ENCODE data around the gene ITGB5. TPM values are rescaled to one million over a fixed set of nuclear protein-coding genes. Genes with fewer than 3 reads are reported as not detected.

The ITGB5 gene
- total RNA-seq, 1 experiment from 2014 or later: 225 TPM

DNA sequence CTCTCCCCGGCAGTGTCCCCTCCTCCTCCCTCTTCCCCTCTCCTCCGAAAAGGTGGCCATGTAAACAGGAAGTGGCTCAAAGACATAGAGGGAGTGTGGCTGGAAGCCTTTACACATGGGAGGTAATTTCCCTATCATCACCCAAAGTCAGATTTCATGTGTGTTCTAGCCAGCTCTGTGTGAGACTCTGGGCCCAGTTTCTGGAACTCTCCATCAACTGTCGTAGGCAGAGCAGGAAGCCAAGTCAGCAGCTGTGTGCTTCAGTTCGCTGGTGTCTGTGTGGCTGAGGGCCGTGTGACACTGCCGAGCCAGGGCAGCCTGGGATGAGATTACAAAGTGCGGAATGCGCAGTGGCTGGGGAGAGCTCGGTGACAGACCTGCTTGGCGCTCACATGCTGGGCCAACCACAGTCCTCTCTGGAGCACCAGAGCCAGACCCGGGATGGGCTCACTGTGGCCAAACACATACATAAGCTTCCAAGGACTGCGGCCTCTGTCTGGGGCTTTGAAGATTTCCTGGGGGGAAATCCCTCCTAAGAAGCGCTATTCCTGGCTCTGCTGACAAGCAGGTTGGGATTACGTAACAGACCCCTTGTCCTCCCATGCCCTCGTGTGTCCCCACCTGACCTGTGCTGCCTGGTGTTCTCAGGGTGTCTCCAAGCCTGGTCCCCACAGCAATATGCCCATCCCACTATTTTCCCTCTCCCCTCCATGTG lies 106.2 kb downstream of the ITGB5 start:
- Mint-ChIP-seq H3K9me3 (ENCODE audit: low read depth, unreplicated experiment) (no peaks in the 10 kb centered on the region), H3K27me3 (ENCODE audit: unreplicated experiment) (no peaks in the 10 kb centered on the region), H3K36me3 (ENCODE audit: insufficient read depth, unreplicated experiment) (peaks cover 27% of the 10 kb centered on the region), H3K4me1 (ENCODE audit: low read depth, unreplicated experiment) (no peaks in the 10 kb centered on the region), H3K4me3 (ENCODE audit: low read depth, unreplicated experiment) (no peak overlapping the region), H3K27ac (ENCODE audit: unreplicated experiment) (no peak overlapping the region)
- intact Hi-C loops (cut with micrococcal nuclease; ENCODE audit: unreplicated experiment): no loop called here
- TF ChIP-seq, protein P1, sequence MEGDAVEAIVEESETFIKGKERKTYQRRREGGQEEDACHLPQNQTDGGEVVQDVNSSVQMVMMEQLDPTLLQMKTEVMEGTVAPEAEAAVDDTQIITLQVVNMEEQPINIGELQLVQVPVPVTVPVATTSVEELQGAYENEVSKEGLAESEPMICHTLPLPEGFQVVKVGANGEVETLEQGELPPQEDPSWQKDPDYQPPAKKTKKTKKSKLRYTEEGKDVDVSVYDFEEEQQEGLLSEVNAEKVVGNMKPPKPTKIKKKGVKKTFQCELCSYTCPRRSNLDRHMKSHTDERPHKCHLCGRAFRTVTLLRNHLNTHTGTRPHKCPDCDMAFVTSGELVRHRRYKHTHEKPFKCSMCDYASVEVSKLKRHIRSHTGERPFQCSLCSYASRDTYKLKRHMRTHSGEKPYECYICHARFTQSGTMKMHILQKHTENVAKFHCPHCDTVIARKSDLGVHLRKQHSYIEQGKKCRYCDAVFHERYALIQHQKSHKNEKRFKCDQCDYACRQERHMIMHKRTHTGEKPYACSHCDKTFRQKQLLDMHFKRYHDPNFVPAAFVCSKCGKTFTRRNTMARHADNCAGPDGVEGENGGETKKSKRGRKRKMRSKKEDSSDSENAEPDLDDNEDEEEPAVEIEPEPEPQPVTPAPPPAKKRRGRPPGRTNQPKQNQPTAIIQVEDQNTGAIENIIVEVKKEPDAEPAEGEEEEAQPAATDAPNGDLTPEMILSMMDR (IDR thresholded peaks at IDR 0.05; ENCODE audit: unreplicated experiment): no peak
- DNase-seq: no peak
- CTCF ChIA-PET: interaction anchor here (0.6 kb wide), 1 partner anchor 15 kb away, joined by 3 read pairs; no protein-coding TSS in a partner anchor
- BruUV-seq (replicated peaks): no TSS peak

DNA sequence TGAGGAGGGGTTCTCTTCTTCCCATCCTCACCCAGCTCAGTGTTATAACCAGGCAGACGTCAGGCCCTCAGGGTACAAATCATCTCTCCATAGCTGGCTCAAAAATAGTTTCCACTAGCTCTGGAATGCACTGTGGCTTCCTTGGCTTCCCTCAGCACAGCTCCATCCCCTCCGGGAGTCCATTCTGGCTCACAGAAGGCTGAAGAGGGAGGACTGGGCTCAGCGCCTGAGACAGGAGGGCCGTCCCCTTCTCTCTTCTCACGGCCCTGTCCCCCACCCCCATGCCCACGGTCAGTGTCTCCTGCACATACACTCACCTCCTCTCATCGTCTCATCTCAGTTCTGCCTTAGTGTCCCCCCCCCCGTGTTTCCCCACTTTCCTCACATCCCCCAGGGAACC lies 106.8 kb downstream of the ITGB5 start:
- intact Hi-C loops (cut with micrococcal nuclease; ENCODE audit: unreplicated experiment): no loop called here
- Mint-ChIP-seq H3K27me3 (ENCODE audit: unreplicated experiment) (no peaks in the 10 kb centered on the region), H3K4me1 (ENCODE audit: low read depth, unreplicated experiment) (peaks cover 1% of the 10 kb centered on the region), H3K9me3 (ENCODE audit: low read depth, unreplicated experiment) (no peaks in the 10 kb centered on the region), H3K27ac (ENCODE audit: unreplicated experiment) (no peak overlapping the region), H3K4me3 (ENCODE audit: low read depth, unreplicated experiment) (no peak overlapping the region), H3K36me3 (ENCODE audit: insufficient read depth, unreplicated experiment) (peaks cover 27% of the 10 kb centered on the region)
- CTCF ChIA-PET: no interaction called here
- DNase-seq: no peak
- TF ChIP-seq, protein P1 (IDR thresholded peaks at IDR 0.05; ENCODE audit: unreplicated experiment): no peak
- BruUV-seq (replicated peaks): no TSS peak

- CTCF ChIA-PET: interaction anchor here (0.8 kb wide), 2 partner anchors 14 to 123 kb away, joined by 3 to 6 read pairs; no protein-coding TSS in a partner anchor
- peaks cover 27% of the 10 kb centered on the region for H3K36me3 Mint-ChIP-seq (ENCODE audit: insufficient read depth, unreplicated experiment)
- H3K27me3 Mint-ChIP-seq (ENCODE audit: unreplicated experiment): no peaks in the 10 kb centered on the region
- no TSS peak for BruUV-seq (replicated peaks)
- H3K9me3 Mint-ChIP-seq (ENCODE audit: low read depth, unreplicated experiment): no peaks in the 10 kb centered on the region
- TF ChIP-seq, protein P1 (IDR thresholded peaks at IDR 0.05; ENCODE audit: unreplicated experiment): no peak
- H3K27ac Mint-ChIP-seq (ENCODE audit: unreplicated experiment): no peak overlapping the region
- H3K4me3 Mint-ChIP-seq (ENCODE audit: low read depth, unreplicated experiment): no peak overlapping the region
- H3K4me1 Mint-ChIP-seq (ENCODE audit: low read depth, unreplicated experiment): peaks cover 7% of the 10 kb centered on the region
- no peak for DNase-seq
- intact Hi-C loops (cut with micrococcal nuclease; ENCODE audit: unreplicated experiment): no loop called here
These were observed 107.4 kb downstream of the ITGB5 start for GRCh38 chr3:124779751-124780191.

- H3K27ac Mint-ChIP-seq (ENCODE audit: unreplicated experiment): no peak overlapping the region
- CTCF ChIA-PET: interaction anchor here (0.7 to 0.8 kb wide), 3 partner anchors 13 to 123 kb away, joined by 3 to 6 read pairs (median 4); no protein-coding TSS in a partner anchor
- TF ChIP-seq, protein P1 (IDR thresholded peaks at IDR 0.05; ENCODE audit: unreplicated experiment): no peak
These were observed 108.0 kb downstream of the ITGB5 start for GRCh38 chr3:124779116-124779515.

More at GRCh38 chr3:124779116-124779515, 108.0 kb downstream of the ITGB5 start:
- Mint-ChIP-seq H3K4me1 (ENCODE audit: low read depth, unreplicated experiment) (peaks cover 13% of the 10 kb centered on the region), H3K27me3 (ENCODE audit: unreplicated experiment) (no peaks in the 10 kb centered on the region), H3K4me3 (ENCODE audit: low read depth, unreplicated experiment) (no peak overlapping the region), H3K36me3 (ENCODE audit: insufficient read depth, unreplicated experiment) (peaks cover 24% of the 10 kb centered on the region), H3K9me3 (ENCODE audit: low read depth, unreplicated experiment) (no peaks in the 10 kb centered on the region)
- DNase-seq: no peak
- BruUV-seq (replicated peaks): no TSS peak
- intact Hi-C loops (cut with micrococcal nuclease; ENCODE audit: unreplicated experiment): no loop called here

Measured in Calu3 (cell line).